ENCODE measurements around the gene ABCA3. TPM values are rescaled to one million over a fixed set of nuclear protein-coding genes. Genes with fewer than 3 reads are reported as not detected.
"Not testable (repeated sequence)": the region's sequence is repeated elsewhere in the genome, so short reads cannot be mapped to it uniquely, and the experiment has no call there.

ABCA3 gene
- polyA plus RNA-seq, 4 donors, result 1.1 to 4.7 (median 1.8) TPM

DNA sequence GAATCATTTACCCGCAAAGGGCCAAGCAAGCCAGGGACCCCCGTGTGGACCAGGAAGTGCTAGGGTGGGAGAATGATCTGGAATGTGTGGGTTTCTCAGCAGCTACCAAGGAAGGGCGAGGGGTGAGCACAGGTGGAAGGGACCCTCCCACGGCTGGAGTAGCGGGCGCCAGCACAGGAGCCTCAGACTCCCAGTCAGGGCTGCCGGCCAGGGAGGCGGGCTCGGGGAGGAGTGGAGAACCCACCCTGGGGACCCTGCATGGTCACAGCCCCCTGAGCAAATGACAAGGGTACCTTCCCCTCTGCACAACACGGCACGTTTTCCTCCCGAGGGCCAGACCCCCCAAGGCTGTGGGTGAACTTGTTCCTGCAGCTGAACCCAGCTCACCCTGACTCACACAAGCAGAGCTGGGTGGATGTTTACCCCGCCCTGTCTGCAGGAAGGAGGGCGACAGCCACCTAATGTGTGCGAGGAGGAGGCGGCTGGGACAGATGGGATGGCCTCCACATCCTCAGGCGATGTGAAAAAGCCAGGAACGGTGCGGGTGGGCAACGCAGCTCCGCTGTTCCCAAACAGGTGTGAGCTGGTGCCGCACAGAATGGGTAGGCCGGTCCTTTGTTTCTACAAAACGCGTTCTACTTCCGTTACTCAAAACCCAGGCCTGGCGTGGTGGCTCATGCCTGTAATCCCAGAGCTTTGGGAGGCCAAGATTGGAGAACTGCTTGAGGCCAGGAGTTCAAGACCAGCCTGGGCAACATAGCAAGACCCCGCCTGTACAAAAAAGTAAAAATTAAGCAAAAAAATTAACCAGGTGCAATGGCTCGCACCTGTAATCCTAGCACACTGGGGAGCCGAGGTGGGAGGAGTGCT, 95.4 kb downstream of the ABCA3 start:
- H3K27ac ChIP-seq (ENCODE audit: low read depth in 1 of 3, low read length in 2 of 3), result no peak overlapping the region
- H3K4me1 ChIP-seq (ENCODE audit: control insufficient read depth in 3 of 3, insufficient read depth in 2 of 3, low read depth in 1 of 3, low read length in 2 of 3), result peaks cover 0 to 3% (median 0%) of the 10 kb centered on the region in 3 donors
- H3K9me3 ChIP-seq (ENCODE audit: control insufficient read depth in 2 of 2, insufficient read depth in 1 of 2, low read depth in 1 of 2, low read length in 1 of 2), result no peaks in the 10 kb centered on the region
- no peak overlapping the region for H3K4me3 ChIP-seq (ENCODE audit: low read depth in 1 of 3, low read length in 3 of 3)
- no peak for DNase-seq
- 94 to 95% (median 95%) methylated on average over 30 of the region's 30 CpGs for WGBS, 3 donors
- peaks cover 2 to 80% (median 5%) of the 10 kb centered on the region in 3 donors for H3K36me3 ChIP-seq (ENCODE audit: control insufficient read depth in 3 of 3, insufficient read depth in 2 of 3, low read depth in 1 of 3, low read length in 3 of 3)
- no peak for FAIRE-seq
- H3K27me3 ChIP-seq (ENCODE audit: control insufficient read depth in 3 of 3, insufficient read depth in 3 of 3, low read length in 3 of 3), result no peaks in the 10 kb centered on the region

DNA sequence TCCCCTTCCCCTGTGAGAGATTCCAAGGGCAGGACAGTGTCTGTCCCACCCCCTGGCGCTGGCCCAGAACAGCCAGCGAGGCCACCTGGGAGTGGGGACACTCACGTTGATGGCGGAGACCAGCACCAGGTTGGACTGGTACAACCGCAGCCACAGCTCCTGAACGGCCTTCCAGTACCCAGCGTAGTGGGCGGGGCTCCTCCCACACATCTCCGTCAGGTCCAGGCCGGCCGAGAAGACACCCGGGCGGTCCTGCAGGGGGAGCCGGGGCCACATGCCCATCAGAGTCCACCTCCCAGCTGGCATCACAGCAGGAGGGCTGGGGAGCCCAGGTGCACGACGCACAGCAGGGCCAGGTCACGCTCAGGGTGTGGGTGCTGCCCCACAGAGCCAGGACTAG, 96.2 kb downstream of the ABCA3 start:
- FAIRE-seq (no peak), DNase-seq (no peak)
- H3K36me3 ChIP-seq (ENCODE audit: control insufficient read depth in 3 of 3, insufficient read depth in 2 of 3, low read depth in 1 of 3, low read length in 3 of 3), result peaks cover 2 to 86% (median 8%) of the 10 kb centered on the region in 3 donors

DNA sequence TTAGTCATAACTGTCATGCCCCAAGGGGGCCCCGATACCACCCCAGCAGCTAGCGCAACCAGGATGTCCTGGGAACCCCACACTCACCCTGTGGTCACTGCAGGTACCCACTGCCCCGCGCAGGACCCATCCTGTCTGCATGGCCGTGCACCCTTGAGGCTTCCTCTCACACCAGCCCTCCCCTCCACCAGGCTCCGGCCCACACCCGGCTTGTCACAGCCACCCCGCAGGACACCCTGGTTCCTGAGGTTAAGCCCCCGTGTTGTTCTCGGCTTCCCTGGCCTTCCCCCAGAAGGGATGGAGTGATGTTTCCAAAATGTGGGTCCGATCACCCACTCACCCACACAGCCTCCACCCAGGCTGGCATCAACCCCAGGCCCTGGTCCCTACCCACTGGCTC, 96.7 kb downstream of the ABCA3 start:
- 91 to 99% (median 96%) methylated on average over 11 of the region's 11 CpGs for WGBS, 3 donors
- H3K4me1 ChIP-seq (ENCODE audit: control insufficient read depth in 3 of 3, insufficient read depth in 2 of 3, low read depth in 1 of 3, low read length in 2 of 3), result peaks cover 0 to 2% (median 0%) of the 10 kb centered on the region in 3 donors
- H3K27me3 ChIP-seq (ENCODE audit: control insufficient read depth in 3 of 3, insufficient read depth in 3 of 3, low read length in 3 of 3), result no peaks in the 10 kb centered on the region
- FAIRE-seq (no peak), DNase-seq (no peak)
- H3K9me3 ChIP-seq (ENCODE audit: control insufficient read depth in 2 of 2, insufficient read depth in 1 of 2, low read depth in 1 of 2, low read length in 1 of 2), result no peaks in the 10 kb centered on the region
- peaks cover 2 to 88% (median 8%) of the 10 kb centered on the region in 3 donors for H3K36me3 ChIP-seq (ENCODE audit: control insufficient read depth in 3 of 3, insufficient read depth in 2 of 3, low read depth in 1 of 3, low read length in 3 of 3)
- H3K27ac ChIP-seq (ENCODE audit: low read depth in 1 of 3, low read length in 2 of 3), result no peak overlapping the region
- no peak overlapping the region for H3K4me3 ChIP-seq (ENCODE audit: low read depth in 1 of 3, low read length in 3 of 3)

More for the DNA sequence above, 96.2 kb downstream of the ABCA3 start:
- no peak overlapping the region for H3K27ac ChIP-seq (ENCODE audit: low read depth in 1 of 3, low read length in 2 of 3)
- no peaks in the 10 kb centered on the region for H3K27me3 ChIP-seq (ENCODE audit: control insufficient read depth in 3 of 3, insufficient read depth in 3 of 3, low read length in 3 of 3)
- H3K4me3 ChIP-seq (ENCODE audit: low read depth in 1 of 3, low read length in 3 of 3), result no peak overlapping the region
- H3K4me1 ChIP-seq (ENCODE audit: control insufficient read depth in 3 of 3, insufficient read depth in 2 of 3, low read depth in 1 of 3, low read length in 2 of 3), result no peaks in the 10 kb centered on the region
- WGBS, 3 donors, result 83 to 87% (median 85%) methylated on average over 17 of the region's 17 CpGs
- no peaks in the 10 kb centered on the region for H3K9me3 ChIP-seq (ENCODE audit: control insufficient read depth in 2 of 2, insufficient read depth in 1 of 2, low read depth in 1 of 2, low read length in 1 of 2)

DNA sequence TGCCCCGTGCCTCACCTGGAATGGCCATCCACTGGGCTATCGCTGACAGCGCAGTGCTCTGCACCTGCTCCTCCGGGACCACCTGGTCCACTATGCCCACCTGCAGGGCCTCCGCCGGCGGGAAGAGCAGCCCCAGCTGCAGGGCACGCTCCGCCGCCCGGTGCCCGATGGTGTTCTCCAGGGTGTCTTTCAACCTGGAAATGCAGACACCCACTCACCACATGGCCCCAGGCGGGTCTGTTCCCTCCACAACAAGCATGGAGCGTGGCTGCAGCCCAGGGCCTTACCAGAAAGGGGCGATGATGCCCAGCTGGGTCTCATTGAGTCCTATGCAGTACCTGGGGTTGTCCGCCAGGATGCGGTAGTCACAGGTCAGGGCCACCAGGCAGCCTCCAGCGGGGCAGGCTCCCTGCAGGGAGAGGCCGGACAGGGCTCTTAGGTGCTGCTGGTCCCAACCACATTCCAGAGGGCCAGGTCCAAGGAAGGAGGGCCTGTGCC, 97.4 kb downstream of the ABCA3 start:
- Histone ChIP-seq H3K36me3 (ENCODE audit: control insufficient read depth in 3 of 3, insufficient read depth in 2 of 3, low read depth in 1 of 3, low read length in 3 of 3) (peaks cover 2 to 87% (median 8%) of the 10 kb centered on the region in 3 donors), H3K27me3 (ENCODE audit: control insufficient read depth in 3 of 3, insufficient read depth in 3 of 3, low read length in 3 of 3) (peaks cover 0 to under 1% (median 0%) of the 10 kb centered on the region in 3 donors), H3K4me3 (ENCODE audit: low read depth in 1 of 3, low read length in 3 of 3) (no peak overlapping the region), H3K9me3 (ENCODE audit: control insufficient read depth in 2 of 2, insufficient read depth in 1 of 2, low read depth in 1 of 2, low read length in 1 of 2) (no peaks in the 10 kb centered on the region), H3K4me1 (ENCODE audit: control insufficient read depth in 3 of 3, insufficient read depth in 2 of 3, low read depth in 1 of 3, low read length in 2 of 3) (peaks cover 0 to 9% (median 0%) of the 10 kb centered on the region in 3 donors), H3K27ac (ENCODE audit: low read depth in 1 of 3, low read length in 2 of 3) (no peak overlapping the region)
- no peak for FAIRE-seq
- WGBS, 3 donors, result 95 to 97% (median 96%) methylated on average over 18 to 19 of the region's 19 CpGs
- no peak for DNase-seq

DNA sequence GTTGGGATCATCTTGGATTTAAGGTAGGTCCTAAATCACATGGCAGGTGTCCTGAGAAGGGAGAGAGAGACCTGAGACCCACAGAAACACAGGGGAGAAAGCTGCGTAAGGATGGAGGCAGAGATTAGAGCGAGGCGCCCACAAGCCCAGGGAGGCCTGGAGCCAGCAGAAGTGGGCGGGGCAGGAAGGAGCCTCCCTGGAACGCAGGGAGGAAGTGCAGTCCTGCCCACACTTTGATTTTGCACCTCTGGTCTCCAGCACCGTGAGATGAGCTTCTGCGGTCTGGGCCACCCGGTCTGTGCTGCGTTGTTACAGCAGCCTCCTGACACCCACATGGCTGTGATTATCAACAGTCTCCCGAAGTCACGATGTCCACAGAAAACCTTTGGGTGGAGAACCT, 97.9 kb downstream of the ABCA3 start:
- DNase-seq, result no peak
- 81 to 86% (median 83%) methylated on average over 11 of the region's 11 CpGs for WGBS, 3 donors
- Histone ChIP-seq H3K36me3 (ENCODE audit: control insufficient read depth in 3 of 3, insufficient read depth in 2 of 3, low read depth in 1 of 3, low read length in 3 of 3) (peaks cover 2 to 86% (median 8%) of the 10 kb centered on the region in 3 donors), H3K4me3 (ENCODE audit: low read depth in 1 of 3, low read length in 3 of 3) (no peak overlapping the region), H3K4me1 (ENCODE audit: control insufficient read depth in 3 of 3, insufficient read depth in 2 of 3, low read depth in 1 of 3, low read length in 2 of 3) (peaks cover 0 to 14% (median 0%) of the 10 kb centered on the region in 3 donors), H3K27me3 (ENCODE audit: control insufficient read depth in 3 of 3, insufficient read depth in 3 of 3, low read length in 3 of 3) (peaks cover 0 to 6% (median 0%) of the 10 kb centered on the region in 3 donors), H3K9me3 (ENCODE audit: control insufficient read depth in 2 of 2, insufficient read depth in 1 of 2, low read depth in 1 of 2, low read length in 1 of 2) (no peaks in the 10 kb centered on the region), H3K27ac (ENCODE audit: low read depth in 1 of 3, low read length in 2 of 3) (no peak overlapping the region)
- no peak for FAIRE-seq

DNA sequence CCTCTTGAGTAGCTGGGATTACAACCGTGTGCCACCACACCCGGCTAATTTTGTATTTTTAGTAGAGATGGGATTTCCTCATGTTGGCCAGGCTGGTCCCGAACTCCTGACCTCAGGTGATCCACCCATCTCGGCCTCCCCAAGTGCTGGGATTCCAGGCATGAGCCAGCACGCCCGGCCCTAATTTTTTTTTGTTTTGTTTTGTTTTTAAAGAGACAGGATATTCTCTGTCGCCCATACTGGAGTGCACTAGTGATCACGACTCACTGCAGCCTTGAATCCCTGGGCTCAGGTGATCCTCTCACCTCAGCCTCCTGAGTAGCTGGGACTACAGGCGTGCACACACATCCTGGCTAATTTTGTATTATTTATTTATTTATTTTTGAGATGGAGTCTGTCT, 100.2 kb downstream of the ABCA3 start:
- peaks cover 0 to 28% (median 6%) of the 10 kb centered on the region in 3 donors for H3K27me3 ChIP-seq (ENCODE audit: control insufficient read depth in 3 of 3, insufficient read depth in 3 of 3, low read length in 3 of 3)
- H3K4me1 ChIP-seq (ENCODE audit: control insufficient read depth in 3 of 3, insufficient read depth in 2 of 3, low read depth in 1 of 3, low read length in 2 of 3), result peaks cover 0 to 30% (median 0%) of the 10 kb centered on the region in 3 donors
- H3K9me3 ChIP-seq (ENCODE audit: control insufficient read depth in 2 of 2, insufficient read depth in 1 of 2, low read depth in 1 of 2, low read length in 1 of 2); FAIRE-seq; H3K4me3 ChIP-seq (ENCODE audit: low read depth in 1 of 3, low read length in 3 of 3); H3K27ac ChIP-seq (ENCODE audit: low read depth in 1 of 3, low read length in 2 of 3); DNase-seq: not testable (repeated sequence)
- WGBS, 3 donors, result 79 to 85% (median 80%) methylated on average over 9 of the region's 9 CpGs
- H3K36me3 ChIP-seq (ENCODE audit: control insufficient read depth in 3 of 3, insufficient read depth in 2 of 3, low read depth in 1 of 3, low read length in 3 of 3), result peaks cover 2 to 74% (median 13%) of the 10 kb centered on the region in 3 donors

DNA sequence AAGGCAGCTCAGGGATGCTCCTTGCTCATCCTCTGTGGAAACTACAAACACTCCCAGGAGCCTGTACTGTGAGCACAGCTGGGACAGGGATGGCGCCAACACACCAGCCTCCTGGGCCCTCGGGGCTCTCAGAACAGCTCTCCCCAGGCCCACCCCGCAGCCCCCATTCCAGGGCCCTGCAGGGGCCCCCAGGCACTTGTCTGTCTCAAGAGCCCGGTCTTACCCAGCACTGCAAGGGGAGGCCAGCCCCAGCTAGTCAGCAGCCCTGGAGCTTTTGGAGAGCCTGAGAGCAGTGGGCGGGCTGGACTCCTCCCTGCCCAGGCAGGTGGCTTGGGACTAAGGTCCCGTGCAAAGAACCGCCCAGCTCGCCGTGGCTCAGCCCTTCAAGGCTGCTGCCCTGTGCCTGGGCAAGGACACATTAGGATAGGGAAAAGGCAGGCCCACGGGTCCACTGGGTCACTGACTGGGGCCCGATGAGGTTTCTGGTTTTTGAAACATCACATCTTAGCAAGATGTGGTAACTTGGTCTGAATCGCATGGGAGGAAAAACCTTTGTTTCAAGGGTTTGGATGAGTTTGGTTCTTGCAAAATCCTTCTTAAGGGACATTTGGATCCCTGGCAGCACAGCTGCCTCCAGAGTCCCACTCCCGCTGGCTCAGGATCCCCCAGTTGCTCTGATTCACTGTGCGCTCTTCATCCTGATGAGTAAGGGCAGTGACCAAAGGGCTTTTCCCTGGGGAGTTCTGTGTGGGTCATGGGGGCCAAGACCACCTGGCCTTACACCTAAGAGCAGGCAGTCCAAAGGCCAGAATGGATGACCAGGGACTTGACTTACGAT, 101.5 kb downstream of the ABCA3 start:
- DNase-seq, result peak in 1 of 2 donors; percentile 51
- 36 to 65% (median 46%) methylated on average over 15 of the region's 15 CpGs for WGBS, 3 donors
- no peak for FAIRE-seq

More for the DNA sequence above, 101.5 kb downstream of the ABCA3 start:
- Histone ChIP-seq H3K27me3 (ENCODE audit: control insufficient read depth in 3 of 3, insufficient read depth in 3 of 3, low read length in 3 of 3) (peaks cover 2 to 30% (median 6%) of the 10 kb centered on the region in 3 donors), H3K4me3 (ENCODE audit: low read depth in 1 of 3, low read length in 3 of 3) (no peak overlapping the region), H3K4me1 (ENCODE audit: control insufficient read depth in 3 of 3, insufficient read depth in 2 of 3, low read depth in 1 of 3, low read length in 2 of 3) (peaks cover 0 to 30% (median 0%) of the 10 kb centered on the region in 3 donors), H3K9me3 (ENCODE audit: control insufficient read depth in 2 of 2, insufficient read depth in 1 of 2, low read depth in 1 of 2, low read length in 1 of 2) (no peaks in the 10 kb centered on the region), H3K27ac (ENCODE audit: low read depth in 1 of 3, low read length in 2 of 3) (no peak overlapping the region), H3K36me3 (ENCODE audit: control insufficient read depth in 3 of 3, insufficient read depth in 2 of 3, low read depth in 1 of 3, low read length in 3 of 3) (peaks cover 2 to 74% (median 15%) of the 10 kb centered on the region in 3 donors)

Measured in small intestine (tissue), 7 donors.